GM18520 (cell line): Measurements from ENCODE around the gene CPE.
"Not testable (repeated sequence)": the region's sequence is repeated elsewhere in the genome, so short reads cannot be mapped to it uniquely, and the experiment has no call there.

Experiments used
- ATAC-seq: cut with Tn5 transposase; IDR thresholded peaks from one replicate; pipeline ENCODE4 v1.9.1; 2021; ENCODE audit not compliant: unreplicated experiment

The CPE gene

GRCh38 chr4:165403048-165403447 is 24.2 kb downstream of the CPE start:
- no peak for ATAC-seq

GRCh38 chr4:165403637-165404036 is 24.8 kb downstream of the CPE start:
- no peak for ATAC-seq

GRCh38 chr4:165404080-165404479 is 25.3 kb downstream of the CPE start:
- no peak for ATAC-seq

- no peak for ATAC-seq
Observed at GRCh38 chr4:165404696-165405095, 25.9 kb downstream of the CPE start.

GRCh38 chr4:165410214-165410613 is 31.4 kb downstream of the CPE start:
- ATAC-seq: no peak

- ATAC-seq: no peak
Observed at GRCh38 chr4:165415910-165416309, 37.1 kb downstream of the CPE start.

GRCh38 chr4:165418073-165418472 is 39.3 kb downstream of the CPE start:
- ATAC-seq: no peak

GRCh38 chr4:165425629-165426028 is 46.8 kb downstream of the CPE start:
- ATAC-seq: no peak

GRCh38 chr4:165426331-165426730 is 47.5 kb downstream of the CPE start:
- ATAC-seq: no peak

GRCh38 chr4:165426823-165427222 is 48.0 kb downstream of the CPE start:
- ATAC-seq: no peak

- no peak for ATAC-seq
Observed at GRCh38 chr4:165428957-165429356, 50.1 kb downstream of the CPE start.

GRCh38 chr4:165433529-165433928 is 54.7 kb downstream of the CPE start:
- ATAC-seq: no peak

GRCh38 chr4:165437691-165438090 is 58.9 kb downstream of the CPE start:
- no peak for ATAC-seq

GRCh38 chr4:165439344-165439743 is 60.5 kb downstream of the CPE start:
- ATAC-seq: no peak

GRCh38 chr4:165439981-165440380 is 61.2 kb downstream of the CPE start:
- no peak for ATAC-seq

- ATAC-seq: no peak
Observed at GRCh38 chr4:165440415-165441158, 61.8 kb downstream of the CPE start.

GRCh38 chr4:165443276-165443675 is 64.5 kb downstream of the CPE start:
- ATAC-seq: no peak

- ATAC-seq: no peak
Observed at GRCh38 chr4:165448700-165449099, 69.9 kb downstream of the CPE start.

GRCh38 chr4:165449333-165449732 is 70.5 kb downstream of the CPE start:
- no peak for ATAC-seq

- no peak for ATAC-seq
Observed at GRCh38 chr4:165450871-165451270, 72.1 kb downstream of the CPE start.

- ATAC-seq: not testable (repeated sequence)
Observed at GRCh38 chr4:165453140-165453539, 74.3 kb downstream of the CPE start.

GRCh38 chr4:165454426-165454825 is 75.6 kb downstream of the CPE start:
- ATAC-seq: no peak

GRCh38 chr4:165457793-165458192 is 79.0 kb downstream of the CPE start:
- no peak for ATAC-seq
